HCT116 (cell line): Measurements from ENCODE around the gene SYNE1. TPM values are rescaled to one million over a fixed set of nuclear protein-coding genes. Genes with fewer than 3 reads are reported as not detected.

Source experiments
- ATAC-seq: fragments of 200-7000 bp; cut with Tn5 transposase; 2 replicates; pipeline ENCODE4 v1.9.1; 2020; ENCODE audit warnings: mild to moderate bottlenecking, moderate library complexity
- BruUV-seq: library from RNA; stranded (reverse); fragments of 400-500 nt; replicated peaks from 2 replicates; lab custom pipeline; 2021; lab: Mats Ljungman, UMichigan
- CTCF ChIA-PET: fragments of 300-600 bp; sonication (Branson Sonifier 250); formaldehyde crosslinking; loops from one replicate; lab custom pipeline; 2021; ENCODE audit warnings: antibody characterized with exemption; lab: Charles Lee
- POLR2A ChIA-PET: fragments of 300-600, 350-600 bp; sonication (Branson Sonifier 250); formaldehyde crosslinking; loops from one replicate; lab custom pipeline; 2021; ENCODE audit warnings: antibody characterized with exemption; lab: Charles Lee
- RAD21 ChIA-PET, 2 experiments: fragments of 300-600 bp; sonication (Branson Sonifier 250); formaldehyde crosslinking; loops; one replicate each; lab custom pipeline; 2023; ENCODE audit warnings: low total read pairs in 2 of 2; ENCODE audit not compliant: uncharacterized antibody in 2 of 2, unreplicated experiment in 2 of 2, low non-redundant PET in 1 of 2; lab: Charles Lee
- DNase-seq: peaks from one replicate; pipeline ENCODE4 v3.0.0-alpha.2; 2010; ENCODE audit warnings: low read depth, low spot score
- H2AFZ ChIP-seq: fragments of 200-600 bp; shearing (Covaris generic), sonication (generic); 2 replicates; pipeline ENCODE4 v1.6.1; 2017; ENCODE audit warnings: low read depth, mixed run types, mixed read lengths, antibody characterized with exemption, low read length; ENCODE audit not compliant: poor library complexity, severe bottlenecking
- H3K27ac ChIP-seq: 2 replicates; pipeline ENCODE4 v1.5.1; 2012; ENCODE audit warnings: low read depth, low read length
- H3K27me3 ChIP-seq: fragments of 200-600 bp; sonication (generic); 2 replicates; pipeline ENCODE4 v1.6.1; 2016; ENCODE audit warnings: mixed run types, low read length, mixed read lengths; ENCODE audit not compliant: insufficient read depth
- H3K36me3 ChIP-seq, 2 experiments: fragments of 200-500 bp in 1 of 2; fragments of 200-600 bp in 1 of 2; sonication (Bioruptor generic) in 1 of 2; sonication (generic) in 1 of 2; 2 replicates each; pipeline versions ENCODE4 v1.5.1 to v1.6.1; 2014 to 2016; ENCODE audit warnings: low read length in 2 of 2, inconsistent platforms in 1 of 2, mixed read lengths in 1 of 2, mixed run types in 1 of 2; ENCODE audit not compliant: insufficient read depth in 2 of 2, control insufficient read depth in 1 of 2
- H3K4me1 ChIP-seq, 2 experiments: fragments of 200-600 bp in 1 of 2; sonication (generic) in 1 of 2; 2 replicates each; pipeline versions ENCODE4 v1.5.1 to v1.6.1; 2012 to 2017; ENCODE audit warnings: low read length in 2 of 2, inconsistent platforms in 1 of 2, mild to moderate bottlenecking in 1 of 2, mixed read lengths in 1 of 2, mixed run types in 1 of 2, moderate library complexity in 1 of 2; ENCODE audit not compliant: insufficient read depth in 2 of 2, control insufficient read depth in 1 of 2
- H3K4me2 ChIP-seq: fragments of 200-600 bp; sonication (generic); 2 replicates; pipeline ENCODE4 v1.6.1; 2017; ENCODE audit warnings: mixed run types, low read length, mixed read lengths
- H3K4me3 ChIP-seq, 2 experiments: fragments of 200-600 bp in 1 of 2; sonication (generic) in 1 of 2; replicated peaks in 1 of 2; 2 replicates each; pipeline ENCODE4 v1.5.1; 2011 to 2016; ENCODE audit warnings: low read length in 2 of 2, control low read depth in 1 of 2, low read depth in 1 of 2, mild to moderate bottlenecking in 1 of 2, mixed read lengths in 1 of 2, mixed run types in 1 of 2
- H3K79me2 ChIP-seq: fragments of 200-600 bp; sonication (generic); 2 replicates; pipeline ENCODE4 v1.6.1; 2017; ENCODE audit warnings: mild to moderate bottlenecking, mixed run types, low read length, moderate library complexity, mixed read lengths; ENCODE audit not compliant: insufficient read depth
- H3K9ac ChIP-seq: fragments of 200-600 bp; sonication (generic); 2 replicates; pipeline ENCODE4 v1.6.1; 2016; ENCODE audit warnings: low read length, mixed read lengths
- H3K9me2 ChIP-seq: fragments of 200-600 bp; sonication (generic), shearing (Covaris generic); 2 replicates; pipeline ENCODE4 v1.6.1; 2017; ENCODE audit warnings: mixed run types, mild to moderate bottlenecking, moderate library complexity; ENCODE audit not compliant: insufficient read depth
- H3K9me3 ChIP-seq, 2 experiments: fragments of 200-500 bp in 1 of 2; fragments of 200-600 bp in 1 of 2; sonication (Bioruptor generic) in 1 of 2; sonication (generic) in 1 of 2; 2 replicates each; pipeline ENCODE4 v1.6.1; 2014 to 2017; ENCODE audit warnings: low read length in 2 of 2, mixed read lengths in 2 of 2, inconsistent platforms in 1 of 2, low read depth in 1 of 2, mild to moderate bottlenecking in 1 of 2, mixed run types in 1 of 2, moderate library complexity in 1 of 2; ENCODE audit not compliant: control insufficient read depth in 1 of 2, insufficient read depth in 1 of 2
- H4K20me1 ChIP-seq: fragments of 200-600 bp; sonication (generic), shearing (Covaris generic); 2 replicates; pipeline ENCODE4 v1.6.1; 2017; ENCODE audit warnings: mixed run types, mild to moderate bottlenecking, moderate library complexity; ENCODE audit not compliant: insufficient read depth
- CBX3 ChIP-seq: IDR thresholded peaks from 2 replicates; pipeline ENCODE4 v1.6.1; 2012; ENCODE audit warnings: low read depth
- CEBPB ChIP-seq: IDR thresholded peaks from 2 replicates; pipeline ENCODE4 v1.6.1; 2012; ENCODE audit warnings: low read depth
- CTCF ChIP-seq, 3 experiments: fragments of 200-600 bp in 1 of 3; sonication (generic) in 1 of 3; IDR thresholded peaks in 2 of 3; conservative IDR thresholded peaks in 1 of 3; 2 replicates each; pipeline ENCODE4 v1.5.1; 2012 to 2017; ENCODE audit warnings: low read depth in 2 of 3, low read length in 2 of 3, antibody characterized with exemption in 1 of 3, borderline replicate concordance in 1 of 3, control low read depth in 1 of 3, mild to moderate bottlenecking in 1 of 3, mixed read lengths in 1 of 3, mixed run types in 1 of 3, moderate library complexity in 1 of 3; ENCODE audit not compliant: insufficient read depth in 1 of 3
- EGR1 ChIP-seq: IDR thresholded peaks from 2 replicates; pipeline ENCODE4 v1.6.1; 2012; ENCODE audit warnings: low read depth
- EZH2phosphoT487 ChIP-seq: fragments of 200-600 bp; IDR thresholded peaks from 2 replicates; pipeline ENCODE4 v1.6.1; 2018; ENCODE audit warnings: antibody characterized with exemption, borderline replicate concordance
- FOSL1 ChIP-seq: IDR thresholded peaks from 2 replicates; pipeline ENCODE4 v1.6.1; 2012; ENCODE audit warnings: low read depth
- JUND ChIP-seq: IDR thresholded peaks from 2 replicates; pipeline ENCODE4 v1.6.1; 2012
- MAX ChIP-seq: IDR thresholded peaks from 2 replicates; pipeline ENCODE4 v1.6.1; 2012
- RAD21 ChIP-seq: IDR thresholded peaks from 2 replicates; pipeline ENCODE4 v1.6.1; 2012; ENCODE audit warnings: low read depth, mild to moderate bottlenecking
- REST ChIP-seq: IDR thresholded peaks from 2 replicates; pipeline ENCODE4 v1.6.1; 2012; ENCODE audit warnings: low read depth
- SIN3A ChIP-seq: IDR thresholded peaks from 2 replicates; pipeline ENCODE4 v1.6.1; 2012; ENCODE audit warnings: low read depth
- SP1 ChIP-seq: IDR thresholded peaks from 2 replicates; pipeline ENCODE4 v1.6.1; 2012; ENCODE audit warnings: low read depth
- SRF ChIP-seq: IDR thresholded peaks from 2 replicates; pipeline ENCODE4 v1.6.1; 2012; ENCODE audit warnings: low read depth
- TCF7L2 ChIP-seq: IDR thresholded peaks from 2 replicates; pipeline ENCODE4 v1.7.0; 2011; ENCODE audit warnings: borderline replicate concordance, inconsistent platforms; ENCODE audit not compliant: insufficient read depth, insufficient read length; ENCODE audit errors: extremely low read depth
- ZFX ChIP-seq: fragments of 450-650 bp; IDR thresholded peaks from 2 replicates; pipeline ENCODE4 v1.6.1; 2017
- ZNF274 ChIP-seq: fragments of 200-500 bp; sonication (Bioruptor generic); IDR thresholded peaks from 2 replicates; pipeline ENCODE4 v1.6.1; 2014; ENCODE audit warnings: mild to moderate bottlenecking, low read depth, low read length, inconsistent platforms
- intact Hi-C: fragments of 100-400 bp; cut with micrococcal nuclease; formaldehyde crosslinking; loops from 2 replicates; pipeline ENCODE4 v1.10.0; 2022
- total RNA-seq: library from RNA; stranded (reverse); gene quantifications from one replicate; pipeline ENCODE4 v1.2.1, GENCODE V29; 2021; ENCODE audit not compliant: unreplicated experiment

Gene SYNE1
- total RNA-seq, 1 experiment from 2014 or later = 5.4 TPM

GRCh38 chr6:152594701-152595100 is 42.5 kb downstream of the SYNE1 start:
- no peaks in the 10 kb centered on the region for H3K9me3 ChIP-seq
- no peak for ATAC-seq
- no peak overlapping the region for H2AFZ ChIP-seq
- no peak overlapping the region for H3K27ac ChIP-seq
- TF ChIP-seq MAX (no peak), EGR1 (no peak), JUND (no peak), SP1 (no peak), RAD21 (no peak), EZH2phosphoT487 (no peak), CEBPB (no peak), FOSL1 (no peak), SRF (no peak), REST (no peak), SIN3A (no peak), CTCF (IDR thresholded peaks at IDR 0.05 in 2 of 3, conservative IDR thresholded peaks at IDR 0.05 in 1 of 3; ENCODE audit: borderline replicate concordance in 1 of 3, insufficient read depth in 1 of 3, low read depth in 2 of 3, low read length in 2 of 3) (no peak), TCF7L2 (no peak), CBX3 (no peak), ZNF274 (no peak), ZFX (no peak)
- POLR2A ChIA-PET = no interaction called here
- RAD21 ChIA-PET = no interaction called here
- no peaks in the 10 kb centered on the region for H3K27me3 ChIP-seq
- no peaks in the 10 kb centered on the region for H3K9me2 ChIP-seq
- H3K4me3 ChIP-seq = no peak overlapping the region
- BruUV-seq = no TSS peak
- H3K36me3 ChIP-seq = no peaks in the 10 kb centered on the region
- H3K9ac ChIP-seq = no peak overlapping the region
- CTCF ChIA-PET = interaction anchor here (1.3 kb wide), 1 partner anchor 20 kb away, joined by 3 read pairs; no protein-coding TSS in a partner anchor
- no peak for DNase-seq
- H3K79me2 ChIP-seq = no peaks in the 10 kb centered on the region
- no peaks in the 10 kb centered on the region for H4K20me1 ChIP-seq
- H3K4me1 ChIP-seq = peaks cover 0 to 3% of the 10 kb centered on the region in 2 experiments; a peak in 1 of 4 replicates
- intact Hi-C loops = no loop called here
- H3K4me2 ChIP-seq = no peak overlapping the region
